Measurements from ENCODE around the gene SERPINB10.

Gene SERPINB10

GRCh38 chr18:63881851-63882250, 25.9 kb upstream of the SERPINB10 start:
- ATAC-seq = no peak; the same call in 2 of the 3 replicates

DNA sequence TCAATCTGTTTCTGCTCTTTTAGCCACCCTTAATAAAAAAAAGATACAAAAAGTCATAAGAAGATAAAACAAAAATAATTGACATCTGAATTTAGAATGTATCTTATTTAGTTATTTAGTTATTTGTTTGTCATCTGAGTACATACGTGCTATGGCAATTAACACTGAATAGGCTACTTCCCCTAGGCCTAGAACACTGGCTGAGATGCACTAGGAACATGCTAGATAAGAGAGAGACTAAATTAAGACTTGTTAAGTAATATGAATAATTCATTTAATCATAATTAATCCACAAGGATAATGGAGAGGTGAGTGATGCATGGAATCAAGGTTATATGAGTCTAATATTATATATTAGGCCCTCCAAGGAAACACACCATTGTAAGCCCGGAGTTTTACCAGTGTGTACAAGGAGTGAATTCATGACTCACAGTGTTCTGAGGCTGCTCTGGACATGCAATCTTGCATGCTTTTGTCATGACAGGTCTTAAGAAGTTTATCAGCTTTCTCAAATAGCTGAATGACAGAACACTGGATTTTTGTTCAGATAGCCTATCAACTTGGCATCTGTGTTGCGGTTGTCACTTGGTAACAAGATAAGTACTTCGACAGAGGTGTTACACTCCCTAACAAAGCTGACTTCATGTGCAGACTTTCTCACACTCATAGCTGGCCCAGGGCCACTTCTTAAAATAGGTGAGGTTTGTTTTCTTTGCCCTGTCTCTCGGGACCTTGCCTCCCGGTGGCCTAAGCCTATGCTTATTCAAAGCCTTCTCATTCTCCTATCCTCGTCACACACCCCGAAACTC, 25.2 kb upstream of the SERPINB10 start:
- ATAC-seq = peak; percentile 86
- no peak for TF ChIP-seq TOX (CRISPR knock-in tag; IDR thresholded peaks at IDR 0.05; ENCODE audit: borderline replicate concordance)
- TF ChIP-seq BACH2 (CRISPR knock-in tag; IDR thresholded peaks at IDR 0.05; ENCODE audit: borderline replicate concordance) = no peak
- no peak for TF ChIP-seq PPARA (CRISPR knock-in tag; IDR thresholded peaks at IDR 0.05; ENCODE audit: borderline replicate concordance)
- no peak for TF ChIP-seq ZFP30 (CRISPR knock-in tag; IDR thresholded peaks at IDR 0.05)

More at GRCh38 chr18:63881851-63882250, 25.9 kb upstream of the SERPINB10 start:
- TF ChIP-seq TCF4 (CRISPR knock-in tag; IDR thresholded peaks at IDR 0.05; ENCODE audit: borderline replicate concordance) = no peak
- TF ChIP-seq RARB (CRISPR knock-in tag; IDR thresholded peaks at IDR 0.05) = no peak
- TF ChIP-seq ZFP3 (CRISPR knock-in tag; IDR thresholded peaks at IDR 0.05) = no peak
- TF ChIP-seq ZNF565 (CRISPR knock-in tag; conservative IDR thresholded peaks at IDR 0.05; ENCODE audit: low read depth) = no peak

- no peak for ATAC-seq
Measured at GRCh38 chr18:63883617-63884016, 24.1 kb upstream of the SERPINB10 start.

More at GRCh38 chr18:63883617-63884016, 24.1 kb upstream of the SERPINB10 start:
- TF ChIP-seq SNAI2 (CRISPR knock-in tag; IDR thresholded peaks at IDR 0.05) = no peak
- no peak for TF ChIP-seq ISL1 (CRISPR knock-in tag; IDR thresholded peaks at IDR 0.05)
- TF ChIP-seq ZNF70 (CRISPR knock-in tag; IDR thresholded peaks at IDR 0.05) = no peak
- TF ChIP-seq ZC3H10 (CRISPR knock-in tag; IDR thresholded peaks at IDR 0.05) = no peak
- TF ChIP-seq OSR1 (CRISPR knock-in tag; IDR thresholded peaks at IDR 0.05) = no peak
- no peak for TF ChIP-seq TOX (CRISPR knock-in tag; IDR thresholded peaks at IDR 0.05; ENCODE audit: borderline replicate concordance)
- TF ChIP-seq, protein P1, sequence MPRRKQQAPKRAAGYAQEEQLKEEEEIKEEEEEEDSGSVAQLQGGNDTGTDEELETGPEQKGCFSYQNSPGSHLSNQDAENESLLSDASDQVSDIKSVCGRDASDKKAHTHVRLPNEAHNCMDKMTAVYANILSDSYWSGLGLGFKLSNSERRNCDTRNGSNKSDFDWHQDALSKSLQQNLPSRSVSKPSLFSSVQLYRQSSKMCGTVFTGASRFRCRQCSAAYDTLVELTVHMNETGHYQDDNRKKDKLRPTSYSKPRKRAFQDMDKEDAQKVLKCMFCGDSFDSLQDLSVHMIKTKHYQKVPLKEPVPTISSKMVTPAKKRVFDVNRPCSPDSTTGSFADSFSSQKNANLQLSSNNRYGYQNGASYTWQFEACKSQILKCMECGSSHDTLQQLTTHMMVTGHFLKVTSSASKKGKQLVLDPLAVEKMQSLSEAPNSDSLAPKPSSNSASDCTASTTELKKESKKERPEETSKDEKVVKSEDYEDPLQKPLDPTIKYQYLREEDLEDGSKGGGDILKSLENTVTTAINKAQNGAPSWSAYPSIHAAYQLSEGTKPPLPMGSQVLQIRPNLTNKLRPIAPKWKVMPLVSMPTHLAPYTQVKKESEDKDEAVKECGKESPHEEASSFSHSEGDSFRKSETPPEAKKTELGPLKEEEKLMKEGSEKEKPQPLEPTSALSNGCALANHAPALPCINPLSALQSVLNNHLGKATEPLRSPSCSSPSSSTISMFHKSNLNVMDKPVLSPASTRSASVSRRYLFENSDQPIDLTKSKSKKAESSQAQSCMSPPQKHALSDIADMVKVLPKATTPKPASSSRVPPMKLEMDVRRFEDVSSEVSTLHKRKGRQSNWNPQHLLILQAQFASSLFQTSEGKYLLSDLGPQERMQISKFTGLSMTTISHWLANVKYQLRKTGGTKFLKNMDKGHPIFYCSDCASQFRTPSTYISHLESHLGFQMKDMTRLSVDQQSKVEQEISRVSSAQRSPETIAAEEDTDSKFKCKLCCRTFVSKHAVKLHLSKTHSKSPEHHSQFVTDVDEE (CRISPR knock-in tag; IDR thresholded peaks at IDR 0.05) = no peak
- TF ChIP-seq ESRRG (CRISPR knock-in tag; IDR thresholded peaks at IDR 0.05) = no peak
- no peak for TF ChIP-seq TCF4 (CRISPR knock-in tag; IDR thresholded peaks at IDR 0.05; ENCODE audit: borderline replicate concordance)
- no peak for TF ChIP-seq BACH2 (CRISPR knock-in tag; IDR thresholded peaks at IDR 0.05; ENCODE audit: borderline replicate concordance)
- TF ChIP-seq, protein P2, sequence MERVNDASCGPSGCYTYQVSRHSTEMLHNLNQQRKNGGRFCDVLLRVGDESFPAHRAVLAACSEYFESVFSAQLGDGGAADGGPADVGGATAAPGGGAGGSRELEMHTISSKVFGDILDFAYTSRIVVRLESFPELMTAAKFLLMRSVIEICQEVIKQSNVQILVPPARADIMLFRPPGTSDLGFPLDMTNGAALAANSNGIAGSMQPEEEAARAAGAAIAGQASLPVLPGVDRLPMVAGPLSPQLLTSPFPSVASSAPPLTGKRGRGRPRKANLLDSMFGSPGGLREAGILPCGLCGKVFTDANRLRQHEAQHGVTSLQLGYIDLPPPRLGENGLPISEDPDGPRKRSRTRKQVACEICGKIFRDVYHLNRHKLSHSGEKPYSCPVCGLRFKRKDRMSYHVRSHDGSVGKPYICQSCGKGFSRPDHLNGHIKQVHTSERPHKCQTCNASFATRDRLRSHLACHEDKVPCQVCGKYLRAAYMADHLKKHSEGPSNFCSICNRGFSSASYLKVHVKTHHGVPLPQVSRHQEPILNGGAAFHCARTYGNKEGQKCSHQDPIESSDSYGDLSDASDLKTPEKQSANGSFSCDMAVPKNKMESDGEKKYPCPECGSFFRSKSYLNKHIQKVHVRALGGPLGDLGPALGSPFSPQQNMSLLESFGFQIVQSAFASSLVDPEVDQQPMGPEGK (CRISPR knock-in tag; IDR thresholded peaks at IDR 0.05; ENCODE audit: borderline replicate concordance) = no peak
- no peak for TF ChIP-seq ZFP3 (CRISPR knock-in tag; IDR thresholded peaks at IDR 0.05)
- no peak for TF ChIP-seq POU6F1 (CRISPR knock-in tag; IDR thresholded peaks at IDR 0.05; ENCODE audit: borderline replicate concordance, low read depth)
- TF ChIP-seq CSDC2 (CRISPR knock-in tag; IDR thresholded peaks at IDR 0.05) = no peak
- TF ChIP-seq CREB5 (CRISPR knock-in tag; IDR thresholded peaks at IDR 0.05; ENCODE audit: low read depth) = no peak
- no peak for TF ChIP-seq GLIS3 (CRISPR knock-in tag; IDR thresholded peaks at IDR 0.05)
- TF ChIP-seq PPARA (CRISPR knock-in tag; IDR thresholded peaks at IDR 0.05; ENCODE audit: borderline replicate concordance) = no peak
- TF ChIP-seq, protein P3, sequence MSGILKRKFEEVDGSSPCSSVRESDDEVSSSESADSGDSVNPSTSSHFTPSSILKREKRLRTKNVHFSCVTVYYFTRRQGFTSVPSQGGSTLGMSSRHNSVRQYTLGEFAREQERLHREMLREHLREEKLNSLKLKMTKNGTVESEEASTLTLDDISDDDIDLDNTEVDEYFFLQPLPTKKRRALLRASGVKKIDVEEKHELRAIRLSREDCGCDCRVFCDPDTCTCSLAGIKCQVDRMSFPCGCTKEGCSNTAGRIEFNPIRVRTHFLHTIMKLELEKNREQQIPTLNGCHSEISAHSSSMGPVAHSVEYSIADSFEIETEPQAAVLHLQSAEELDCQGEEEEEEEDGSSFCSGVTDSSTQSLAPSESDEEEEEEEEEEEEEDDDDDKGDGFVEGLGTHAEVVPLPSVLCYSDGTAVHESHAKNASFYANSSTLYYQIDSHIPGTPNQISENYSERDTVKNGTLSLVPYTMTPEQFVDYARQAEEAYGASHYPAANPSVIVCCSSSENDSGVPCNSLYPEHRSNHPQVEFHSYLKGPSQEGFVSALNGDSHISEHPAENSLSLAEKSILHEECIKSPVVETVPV (CRISPR knock-in tag; IDR thresholded peaks at IDR 0.05) = no peak
- no peak for TF ChIP-seq RARB (CRISPR knock-in tag; IDR thresholded peaks at IDR 0.05)

All from SK-N-SH treated with all-trans-retinoic acid at 6 μM for 48 hours (cell line).